CD4-positive, alpha-beta memory T cell (primary cell): Measurements from ENCODE around the gene ERC2. TPM values are rescaled to one million over a fixed set of nuclear protein-coding genes. Genes with fewer than 3 reads are reported as not detected.

Experiments used
- CTCF ChIA-PET: fragments of 350-600 bp; sonication (Branson Sonifier 250); formaldehyde crosslinking; loops from one replicate; lab custom pipeline; 2021; ENCODE audit warnings: inconsistent platforms; ENCODE audit not compliant: partially characterized antibody; lab: Charles Lee
- POLR2A ChIA-PET: fragments of 350-600 bp; sonication (Branson Sonifier 250); formaldehyde crosslinking; loops from one replicate; lab custom pipeline; 2021; ENCODE audit not compliant: partially characterized antibody; lab: Charles Lee
- DNase-seq, 5 donors: peaks; one replicate each; pipeline versions ENCODE4 v3.0.0 to v3.0.0-alpha.2; 2020 to 2022; ENCODE audit warnings: mixed read lengths in 1 of 5
- H3K27ac ChIP-seq: one replicate; pipeline ENCODE4 v1.7.0; 2013; ENCODE audit warnings: low read depth, low read length
- H3K27me3 ChIP-seq: 2 replicates; pipeline ENCODE4 v1.7.0; 2013; ENCODE audit warnings: mild to moderate bottlenecking, low read length, moderate library complexity; ENCODE audit not compliant: insufficient read depth
- H3K36me3 ChIP-seq: 2 replicates; pipeline ENCODE4 v1.7.0; 2013; ENCODE audit warnings: mild to moderate bottlenecking, low read length, moderate library complexity; ENCODE audit not compliant: insufficient read depth
- H3K4me1 ChIP-seq: 2 replicates; pipeline ENCODE4 v1.7.0; 2013; ENCODE audit warnings: mild to moderate bottlenecking, low read length, moderate library complexity; ENCODE audit not compliant: insufficient read depth
- H3K4me3 ChIP-seq, 2 donors: one replicate each; pipeline ENCODE4 v1.7.0; 2013; ENCODE audit warnings: low read length in 2 of 2, mild to moderate bottlenecking in 1 of 2
- H3K9me3 ChIP-seq, 2 donors: one replicate each; pipeline ENCODE4 v1.7.0; 2013; ENCODE audit warnings: low read length in 2 of 2, control low read depth in 1 of 2; ENCODE audit not compliant: control insufficient read depth in 1 of 2
- H3K27ac Mint-ChIP-seq, 7 donors: one replicate each; pipeline ENCODE4 v1.8.0; 2020 to 2021; ENCODE audit warnings: mixed read lengths in 7 of 7, mild to moderate bottlenecking in 6 of 7, inconsistent platforms in 3 of 7, moderate library complexity in 3 of 7
- H3K27me3 Mint-ChIP-seq, 2 donors: one replicate each; pipeline ENCODE4 v1.8.0; 2020 to 2021; ENCODE audit warnings: mixed read lengths in 2 of 2
- H3K36me3 Mint-ChIP-seq, 2 donors: one replicate each; pipeline ENCODE4 v1.8.0; 2020 to 2021; ENCODE audit warnings: mixed read lengths in 2 of 2, inconsistent platforms in 1 of 2, mild to moderate bottlenecking in 1 of 2
- H3K4me1 Mint-ChIP-seq, 4 donors: one replicate each; pipeline ENCODE4 v1.8.0; 2020 to 2021; ENCODE audit warnings: mixed read lengths in 4 of 4, mild to moderate bottlenecking in 1 of 4
- H3K4me3 Mint-ChIP-seq, 8 donors: one replicate each; pipeline ENCODE4 v1.8.0; 2020 to 2021; ENCODE audit warnings: mixed read lengths in 8 of 8, mild to moderate bottlenecking in 7 of 8, moderate library complexity in 6 of 8, inconsistent platforms in 3 of 8
- H3K9me3 Mint-ChIP-seq, 8 donors: one replicate each; pipeline ENCODE4 v1.8.0; 2020 to 2021; ENCODE audit warnings: mixed read lengths in 8 of 8, mild to moderate bottlenecking in 5 of 8, inconsistent platforms in 3 of 8, moderate library complexity in 1 of 8
- intact Hi-C: fragments of 100-400 bp; cut with micrococcal nuclease; formaldehyde crosslinking; loops from one replicate; pipeline ENCODE4 v1.15.1; 2023
- polyA plus RNA-seq, 2 donors: library from polyadenylated mRNA; unstranded; fragments of 300-500 nt; fragmentation: Illumina TruSeq; gene quantifications; one replicate each; pipeline ENCODE4 v1.2.3, GENCODE V29; 2021
- total RNA-seq, 2 experiments: library from RNA; stranded (reverse); gene quantifications; one replicate each; pipeline ENCODE4 v1.2.3, GENCODE V29; 2021

Gene ERC2
- total and polyA plus RNA-seq, 4 experiments from 2014 or later = not detected

- no peak for DNase-seq
- Histone ChIP-seq H3K9me3 (no peaks in the 10 kb centered on the region), H3K4me3 (no peak overlapping the region), H3K4me1 (no peaks in the 10 kb centered on the region), H3K36me3 (no peaks in the 10 kb centered on the region), H3K27me3 (no peaks in the 10 kb centered on the region), H3K27ac (no peak overlapping the region)
- ChIA-PET CTCF (no interaction called here), POLR2A (no interaction called here)
- H3K27me3 Mint-ChIP-seq = no peaks in the 10 kb centered on the region
- no peaks in the 10 kb centered on the region for H3K36me3 Mint-ChIP-seq
- H3K4me3 Mint-ChIP-seq = no peak overlapping the region
- peaks cover 0 to 4% (median under 1%) of the 10 kb centered on the region in 8 donors for H3K9me3 Mint-ChIP-seq
- H3K27ac Mint-ChIP-seq = peak overlapping the region in 1 of 7 donors; percentile 29
- no peaks in the 10 kb centered on the region for H3K4me1 Mint-ChIP-seq
- intact Hi-C loops = no loop called here
Measured at GRCh38 chr3:55946574-55947160, 521.6 kb downstream of the ERC2 start.

- Histone ChIP-seq H3K27me3 (no peaks in the 10 kb centered on the region), H3K4me1 (no peaks in the 10 kb centered on the region), H3K4me3 (no peak overlapping the region), H3K9me3 (no peaks in the 10 kb centered on the region), H3K27ac (no peak overlapping the region), H3K36me3 (no peaks in the 10 kb centered on the region)
- Mint-ChIP-seq H3K27ac (no peak overlapping the region), H3K4me3 (no peak overlapping the region), H3K9me3 (peaks cover 0 to 2% (median under 1%) of the 10 kb centered on the region in 8 donors), H3K36me3 (no peaks in the 10 kb centered on the region), H3K4me1 (no peaks in the 10 kb centered on the region), H3K27me3 (no peaks in the 10 kb centered on the region)
- ChIA-PET POLR2A (no interaction called here), CTCF (no interaction called here)
- intact Hi-C loops = no loop called here
- DNase-seq = no peak
Measured at GRCh38 chr3:55942868-55943267, 525.4 kb downstream of the ERC2 start.

GRCh38 chr3:55939287-55939686 is 529.0 kb downstream of the ERC2 start:
- intact Hi-C loops = no loop called here
- Histone ChIP-seq H3K4me1 (no peaks in the 10 kb centered on the region), H3K27me3 (no peaks in the 10 kb centered on the region), H3K27ac (no peak overlapping the region), H3K9me3 (no peaks in the 10 kb centered on the region), H3K36me3 (no peaks in the 10 kb centered on the region), H3K4me3 (no peak overlapping the region)
- no peaks in the 10 kb centered on the region for H3K4me1 Mint-ChIP-seq
- POLR2A ChIA-PET = no interaction called here
- no peak for DNase-seq
- no peak overlapping the region for H3K4me3 Mint-ChIP-seq
- H3K9me3 Mint-ChIP-seq = peaks cover 0 to 3% (median 0%) of the 10 kb centered on the region in 8 donors
- no peak overlapping the region for H3K27ac Mint-ChIP-seq
- CTCF ChIA-PET = no interaction called here
- no peaks in the 10 kb centered on the region for H3K36me3 Mint-ChIP-seq
- H3K27me3 Mint-ChIP-seq = no peaks in the 10 kb centered on the region

- Histone ChIP-seq H3K9me3 (no peaks in the 10 kb centered on the region), H3K4me3 (no peak overlapping the region), H3K36me3 (no peaks in the 10 kb centered on the region), H3K4me1 (no peaks in the 10 kb centered on the region), H3K27me3 (no peaks in the 10 kb centered on the region), H3K27ac (no peak overlapping the region)
- Mint-ChIP-seq H3K9me3 (peaks cover 0 to 3% (median 0%) of the 10 kb centered on the region in 8 donors), H3K36me3 (no peaks in the 10 kb centered on the region), H3K4me1 (no peaks in the 10 kb centered on the region), H3K27ac (no peak overlapping the region), H3K27me3 (no peaks in the 10 kb centered on the region), H3K4me3 (no peak overlapping the region)
- DNase-seq = no peak
- ChIA-PET CTCF (no interaction called here), POLR2A (no interaction called here)
- intact Hi-C loops = no loop called here
Measured at GRCh38 chr3:55937301-55937700, 531.0 kb downstream of the ERC2 start.

- no peaks in the 10 kb centered on the region for H3K4me1 ChIP-seq
- H3K9me3 ChIP-seq = no peaks in the 10 kb centered on the region
- no peaks in the 10 kb centered on the region for H3K27me3 Mint-ChIP-seq
- H3K36me3 ChIP-seq = no peaks in the 10 kb centered on the region
- POLR2A ChIA-PET = no interaction called here
- H3K9me3 Mint-ChIP-seq = peaks cover 0 to 3% (median 0%) of the 10 kb centered on the region in 8 donors
- H3K27me3 ChIP-seq = no peaks in the 10 kb centered on the region
- CTCF ChIA-PET = no interaction called here
- H3K4me3 ChIP-seq = no peak overlapping the region
- H3K27ac Mint-ChIP-seq = no peak overlapping the region
- no peak overlapping the region for H3K4me3 Mint-ChIP-seq
- intact Hi-C loops = no loop called here
- no peak for DNase-seq
- H3K27ac ChIP-seq = no peak overlapping the region
- H3K4me1 Mint-ChIP-seq = no peaks in the 10 kb centered on the region
- H3K36me3 Mint-ChIP-seq = no peaks in the 10 kb centered on the region
Measured at GRCh38 chr3:55936549-55937052, 531.7 kb downstream of the ERC2 start.

- H3K27ac ChIP-seq = no peak overlapping the region
- no peaks in the 10 kb centered on the region for H3K27me3 Mint-ChIP-seq
- no peaks in the 10 kb centered on the region for H3K9me3 ChIP-seq
- H3K4me1 Mint-ChIP-seq = no peaks in the 10 kb centered on the region
- ChIA-PET POLR2A (no interaction called here), CTCF (no interaction called here)
- no peak overlapping the region for H3K27ac Mint-ChIP-seq
- no peak overlapping the region for H3K4me3 Mint-ChIP-seq
- no peaks in the 10 kb centered on the region for H3K36me3 ChIP-seq
- no peak for DNase-seq
- H3K27me3 ChIP-seq = no peaks in the 10 kb centered on the region
- intact Hi-C loops = no loop called here
- no peaks in the 10 kb centered on the region for H3K36me3 Mint-ChIP-seq
- H3K9me3 Mint-ChIP-seq = peaks cover 0 to 3% (median under 1%) of the 10 kb centered on the region in 8 donors
- no peaks in the 10 kb centered on the region for H3K4me1 ChIP-seq
- no peak overlapping the region for H3K4me3 ChIP-seq
Measured at GRCh38 chr3:55935241-55935640, 533.0 kb downstream of the ERC2 start.

- no peaks in the 10 kb centered on the region for H3K36me3 Mint-ChIP-seq
- no peak overlapping the region for H3K27ac Mint-ChIP-seq
- H3K4me3 Mint-ChIP-seq = no peak overlapping the region
- Histone ChIP-seq H3K27me3 (no peaks in the 10 kb centered on the region), H3K36me3 (no peaks in the 10 kb centered on the region), H3K9me3 (no peaks in the 10 kb centered on the region), H3K4me1 (no peaks in the 10 kb centered on the region), H3K27ac (no peak overlapping the region), H3K4me3 (no peak overlapping the region)
- no peaks in the 10 kb centered on the region for H3K27me3 Mint-ChIP-seq
- ChIA-PET CTCF (no interaction called here), POLR2A (no interaction called here)
- intact Hi-C loops = no loop called here
- no peaks in the 10 kb centered on the region for H3K4me1 Mint-ChIP-seq
- H3K9me3 Mint-ChIP-seq = peaks cover 0 to 3% (median under 1%) of the 10 kb centered on the region in 8 donors
- no peak for DNase-seq
Measured at GRCh38 chr3:55934771-55935170, 533.5 kb downstream of the ERC2 start.
